Measurements from ENCODE around the gene LIPG.
"Not testable (repeated sequence)": the region's sequence is repeated elsewhere in the genome, so short reads cannot be mapped to it uniquely, and the experiment has no call there.

Gene LIPG

DNA sequence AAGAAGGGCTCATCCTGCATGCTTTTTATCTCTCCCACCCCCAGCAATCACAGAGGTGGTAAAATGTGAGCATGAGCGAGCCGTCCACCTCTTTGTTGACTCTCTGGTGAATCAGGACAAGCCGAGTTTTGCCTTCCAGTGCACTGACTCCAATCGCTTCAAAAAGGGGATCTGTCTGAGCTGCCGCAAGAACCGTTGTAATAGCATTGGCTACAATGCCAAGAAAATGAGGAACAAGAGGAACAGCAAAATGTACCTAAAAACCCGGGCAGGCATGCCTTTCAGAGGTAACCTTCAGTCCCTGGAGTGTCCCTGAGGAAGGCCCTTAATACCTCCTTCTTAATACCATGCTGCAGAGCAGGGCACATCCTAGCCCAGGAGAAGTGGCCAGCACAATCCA lies 19.5 kb downstream of the LIPG start:
- H3K79me2 ChIP-seq (ENCODE audit: insufficient read depth, low read length), result no peaks in the 10 kb centered on the region
- H2AFZ ChIP-seq (ENCODE audit: low read length), result no peak overlapping the region
- no peak overlapping the region for H3K9ac ChIP-seq (ENCODE audit: low read depth, low read length, poor library complexity, severe bottlenecking)
- no peaks in the 10 kb centered on the region for H3K9me3 ChIP-seq (ENCODE audit: insufficient read depth, low read depth, low read length)
- H3K4me1 ChIP-seq (ENCODE audit: insufficient read depth, low read length, poor library complexity, severe bottlenecking), result no peaks in the 10 kb centered on the region
- H3K4me3 ChIP-seq (ENCODE audit: low read length, poor library complexity, severe bottlenecking), result no peak overlapping the region
- TF ChIP-seq EZH2phosphoT487 (IDR thresholded peaks at IDR 0.05; ENCODE audit: borderline replicate concordance), result no peak
- TF ChIP-seq, protein P1, sequence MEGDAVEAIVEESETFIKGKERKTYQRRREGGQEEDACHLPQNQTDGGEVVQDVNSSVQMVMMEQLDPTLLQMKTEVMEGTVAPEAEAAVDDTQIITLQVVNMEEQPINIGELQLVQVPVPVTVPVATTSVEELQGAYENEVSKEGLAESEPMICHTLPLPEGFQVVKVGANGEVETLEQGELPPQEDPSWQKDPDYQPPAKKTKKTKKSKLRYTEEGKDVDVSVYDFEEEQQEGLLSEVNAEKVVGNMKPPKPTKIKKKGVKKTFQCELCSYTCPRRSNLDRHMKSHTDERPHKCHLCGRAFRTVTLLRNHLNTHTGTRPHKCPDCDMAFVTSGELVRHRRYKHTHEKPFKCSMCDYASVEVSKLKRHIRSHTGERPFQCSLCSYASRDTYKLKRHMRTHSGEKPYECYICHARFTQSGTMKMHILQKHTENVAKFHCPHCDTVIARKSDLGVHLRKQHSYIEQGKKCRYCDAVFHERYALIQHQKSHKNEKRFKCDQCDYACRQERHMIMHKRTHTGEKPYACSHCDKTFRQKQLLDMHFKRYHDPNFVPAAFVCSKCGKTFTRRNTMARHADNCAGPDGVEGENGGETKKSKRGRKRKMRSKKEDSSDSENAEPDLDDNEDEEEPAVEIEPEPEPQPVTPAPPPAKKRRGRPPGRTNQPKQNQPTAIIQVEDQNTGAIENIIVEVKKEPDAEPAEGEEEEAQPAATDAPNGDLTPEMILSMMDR (conservative IDR thresholded peaks at IDR 0.05; ENCODE audit: low read length), result no peak
- no peaks in the 10 kb centered on the region for H4K20me1 ChIP-seq (ENCODE audit: insufficient read depth, low read length, poor library complexity, severe bottlenecking)
- no peaks in the 10 kb centered on the region for H3K36me3 ChIP-seq (ENCODE audit: insufficient read depth, low read length)
- H3K9me2 ChIP-seq (replicated peaks; ENCODE audit: low read depth, low read length), result no peaks in the 10 kb centered on the region
- H3K27me3 ChIP-seq (ENCODE audit: insufficient read depth, low read length, poor library complexity, severe bottlenecking), result no peaks in the 10 kb centered on the region
- no peaks in the 10 kb centered on the region for H3F3A ChIP-seq (ENCODE audit: low read depth)
- no peak overlapping the region for H3K4me2 ChIP-seq (ENCODE audit: low read depth, low read length, poor library complexity, severe bottlenecking)

DNA sequence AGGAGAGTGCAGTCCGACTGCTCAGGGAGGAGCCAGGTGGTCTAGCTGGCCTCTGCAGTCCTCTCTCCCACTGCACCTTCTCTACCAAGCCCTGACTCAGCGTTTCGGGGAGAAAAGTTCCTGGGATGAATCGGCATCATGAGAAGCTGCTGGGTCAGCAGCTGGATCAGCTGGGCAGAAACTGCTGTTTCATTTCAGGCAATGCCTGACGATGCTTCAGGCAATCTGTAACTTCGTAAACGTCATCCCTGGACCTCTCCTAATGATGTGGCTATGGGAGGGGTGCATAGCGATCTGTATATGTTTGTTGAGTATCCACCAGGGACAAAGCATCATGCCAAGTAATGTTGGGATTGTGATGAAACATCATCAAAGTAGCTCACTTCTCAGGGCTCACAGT lies 20.7 kb downstream of the LIPG start:
- Histone ChIP-seq H3K4me1 (ENCODE audit: insufficient read depth, low read length, poor library complexity, severe bottlenecking) (no peaks in the 10 kb centered on the region), H3K9ac (ENCODE audit: low read depth, low read length, poor library complexity, severe bottlenecking) (no peak overlapping the region), H3F3A (ENCODE audit: low read depth) (no peaks in the 10 kb centered on the region), H3K9me2 (replicated peaks; ENCODE audit: low read depth, low read length) (no peaks in the 10 kb centered on the region), H2AFZ (ENCODE audit: low read length) (no peak overlapping the region), H4K20me1 (ENCODE audit: insufficient read depth, low read length, poor library complexity, severe bottlenecking) (no peaks in the 10 kb centered on the region), H3K36me3 (ENCODE audit: insufficient read depth, low read length) (no peaks in the 10 kb centered on the region), H3K79me2 (ENCODE audit: insufficient read depth, low read length) (no peaks in the 10 kb centered on the region), H3K4me3 (ENCODE audit: low read length, poor library complexity, severe bottlenecking) (no peak overlapping the region), H3K4me2 (ENCODE audit: low read depth, low read length, poor library complexity, severe bottlenecking) (no peak overlapping the region), H3K27me3 (ENCODE audit: insufficient read depth, low read length, poor library complexity, severe bottlenecking) (no peaks in the 10 kb centered on the region), H3K9me3 (ENCODE audit: insufficient read depth, low read depth, low read length) (no peaks in the 10 kb centered on the region)
- TF ChIP-seq, protein P1 (conservative IDR thresholded peaks at IDR 0.05; ENCODE audit: low read length), result no peak
- TF ChIP-seq EZH2phosphoT487 (IDR thresholded peaks at IDR 0.05; ENCODE audit: borderline replicate concordance), result no peak

DNA sequence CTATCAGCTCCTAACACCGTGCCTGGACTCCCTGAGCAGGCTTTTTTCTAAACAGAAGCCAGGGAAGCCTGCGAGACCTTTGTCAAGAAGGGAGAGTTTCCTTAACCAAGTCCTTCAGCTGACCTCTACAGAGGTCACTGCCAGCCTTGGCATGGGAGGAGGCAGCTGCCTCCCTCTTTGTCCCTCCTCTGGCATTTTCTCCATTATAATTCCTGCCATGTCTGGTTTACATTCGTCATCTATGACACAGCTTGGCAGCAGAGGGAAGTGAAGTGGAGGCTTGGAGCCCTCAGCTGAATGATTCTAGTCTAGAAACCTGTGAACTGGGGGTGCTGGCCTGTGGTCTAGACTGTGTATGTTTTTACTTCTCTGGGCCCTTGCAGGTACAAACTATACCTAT lies 22.5 kb downstream of the LIPG start:
- TF ChIP-seq, protein P1 (conservative IDR thresholded peaks at IDR 0.05; ENCODE audit: low read length), result no peak
- TF ChIP-seq EZH2phosphoT487 (IDR thresholded peaks at IDR 0.05; ENCODE audit: borderline replicate concordance), result no peak
- Histone ChIP-seq H3K36me3 (ENCODE audit: insufficient read depth, low read length) (no peaks in the 10 kb centered on the region), H3K79me2 (ENCODE audit: insufficient read depth, low read length) (no peaks in the 10 kb centered on the region), H2AFZ (ENCODE audit: low read length) (no peak overlapping the region), H3K9me2 (replicated peaks; ENCODE audit: low read depth, low read length) (no peaks in the 10 kb centered on the region), H3F3A (ENCODE audit: low read depth) (no peaks in the 10 kb centered on the region), H3K9ac (ENCODE audit: low read depth, low read length, poor library complexity, severe bottlenecking) (no peak overlapping the region), H3K4me1 (ENCODE audit: insufficient read depth, low read length, poor library complexity, severe bottlenecking) (no peaks in the 10 kb centered on the region), H3K27me3 (ENCODE audit: insufficient read depth, low read length, poor library complexity, severe bottlenecking) (no peaks in the 10 kb centered on the region), H3K4me3 (ENCODE audit: low read length, poor library complexity, severe bottlenecking) (no peak overlapping the region), H4K20me1 (ENCODE audit: insufficient read depth, low read length, poor library complexity, severe bottlenecking) (no peaks in the 10 kb centered on the region), H3K4me2 (ENCODE audit: low read depth, low read length, poor library complexity, severe bottlenecking) (no peak overlapping the region), H3K9me3 (ENCODE audit: insufficient read depth, low read depth, low read length) (no peaks in the 10 kb centered on the region)

DNA sequence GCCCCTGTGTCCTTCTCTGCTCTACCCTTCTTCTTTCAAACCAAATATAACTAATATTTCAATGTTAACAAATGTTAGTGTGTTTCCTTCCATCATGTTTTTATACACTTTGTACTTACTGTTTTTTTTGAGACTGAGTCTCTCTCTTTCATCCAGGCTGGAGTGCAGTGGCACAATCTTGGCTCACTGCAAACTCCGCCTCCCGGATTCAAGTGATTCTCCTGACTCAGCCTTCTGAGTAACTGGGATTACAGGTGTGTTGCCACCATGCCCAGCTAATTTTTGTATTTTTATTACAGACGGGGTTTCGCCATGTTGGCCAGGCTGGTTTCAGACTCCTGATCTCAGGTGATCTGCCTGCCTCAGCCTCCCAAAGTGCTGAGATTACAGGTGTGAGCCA lies 23.1 kb downstream of the LIPG start:
- H3K4me2 ChIP-seq (ENCODE audit: low read depth, low read length, poor library complexity, severe bottlenecking); H2AFZ ChIP-seq (ENCODE audit: low read length); H3K4me1 ChIP-seq (ENCODE audit: insufficient read depth, low read length, poor library complexity, severe bottlenecking); H3K36me3 ChIP-seq (ENCODE audit: insufficient read depth, low read length); H3K79me2 ChIP-seq (ENCODE audit: insufficient read depth, low read length); H3K27me3 ChIP-seq (ENCODE audit: insufficient read depth, low read length, poor library complexity, severe bottlenecking); H4K20me1 ChIP-seq (ENCODE audit: insufficient read depth, low read length, poor library complexity, severe bottlenecking); H3K9me2 ChIP-seq (replicated peaks; ENCODE audit: low read depth, low read length); H3F3A ChIP-seq (ENCODE audit: low read depth); H3K9ac ChIP-seq (ENCODE audit: low read depth, low read length, poor library complexity, severe bottlenecking); H3K4me3 ChIP-seq (ENCODE audit: low read length, poor library complexity, severe bottlenecking); H3K9me3 ChIP-seq (ENCODE audit: insufficient read depth, low read depth, low read length): not testable (repeated sequence)
